NCI-H2081 (cell line): ENCODE measurements around the gene CCDC51.
A peak's percentile ranks its signal among the peaks of the same experiment; 100 is the strongest.
"Not testable (repeated sequence)": the region's sequence is repeated elsewhere in the genome, so short reads cannot be mapped to it uniquely, and the experiment has no call there.

ENCODE experiments used
- DNase-seq, 2 experiments: peaks; one replicate each; lab custom pipeline; 2025; lab: John Stamatoyannopoulos, UW

Gene CCDC51

DNA sequence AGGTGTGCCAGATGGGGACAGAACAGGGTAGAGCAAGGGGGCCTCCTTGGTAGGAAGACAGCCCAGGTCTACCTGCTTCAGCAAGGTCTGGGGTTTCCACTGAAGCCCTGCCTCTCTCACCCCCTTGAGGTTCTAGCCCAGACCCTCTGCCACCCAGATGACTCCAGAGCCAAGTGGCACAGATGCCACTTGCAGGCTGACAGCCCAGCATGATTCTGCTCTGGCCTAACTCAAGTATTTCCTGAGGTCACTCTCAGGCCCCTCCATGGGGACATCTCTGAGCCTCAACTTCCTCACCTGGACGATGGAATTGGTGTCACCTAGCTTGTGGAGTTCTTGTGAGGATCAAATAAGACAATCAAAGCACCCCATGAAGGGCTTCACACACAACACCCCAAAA lies 33.9 kb downstream of the CCDC51 start:
- DNase-seq: no peak

DNA sequence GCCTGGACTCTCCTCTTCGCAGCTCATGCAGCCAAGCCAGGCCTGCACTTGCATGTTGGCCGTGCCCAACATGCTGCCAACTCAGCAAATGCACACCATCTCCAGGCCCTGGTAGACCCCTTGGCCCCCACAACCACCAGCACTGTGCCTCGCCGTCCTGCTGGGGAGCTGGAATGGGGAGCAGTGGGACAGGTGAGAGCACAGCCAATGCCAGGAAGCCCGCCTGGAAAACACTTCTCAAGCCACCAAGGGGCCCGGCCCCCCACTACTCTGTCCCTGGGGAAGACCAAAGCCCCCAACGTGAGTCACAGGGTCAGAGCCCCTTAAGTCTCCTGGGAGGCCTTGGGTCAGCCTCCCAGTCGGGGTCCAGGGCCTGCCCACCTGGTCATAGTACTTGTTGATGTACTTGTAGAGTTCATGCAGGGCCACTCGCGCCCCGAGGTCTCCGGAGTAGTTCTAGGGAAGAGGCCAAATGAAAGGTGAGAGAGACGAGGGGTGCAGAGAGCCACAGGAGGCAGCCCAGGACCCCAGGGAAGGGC lies 34.5 kb downstream of the CCDC51 start:
- DNase-seq: no peak

- DNase-seq: no peak
Measured at GRCh38 chr3:48404440-48405342, 35.2 kb downstream of the CCDC51 start.

- no peak for DNase-seq
Measured at GRCh38 chr3:48403533-48404439, 36.1 kb downstream of the CCDC51 start.

- no peak for DNase-seq
Measured at GRCh38 chr3:48402907-48403306, 37.0 kb downstream of the CCDC51 start.

DNA sequence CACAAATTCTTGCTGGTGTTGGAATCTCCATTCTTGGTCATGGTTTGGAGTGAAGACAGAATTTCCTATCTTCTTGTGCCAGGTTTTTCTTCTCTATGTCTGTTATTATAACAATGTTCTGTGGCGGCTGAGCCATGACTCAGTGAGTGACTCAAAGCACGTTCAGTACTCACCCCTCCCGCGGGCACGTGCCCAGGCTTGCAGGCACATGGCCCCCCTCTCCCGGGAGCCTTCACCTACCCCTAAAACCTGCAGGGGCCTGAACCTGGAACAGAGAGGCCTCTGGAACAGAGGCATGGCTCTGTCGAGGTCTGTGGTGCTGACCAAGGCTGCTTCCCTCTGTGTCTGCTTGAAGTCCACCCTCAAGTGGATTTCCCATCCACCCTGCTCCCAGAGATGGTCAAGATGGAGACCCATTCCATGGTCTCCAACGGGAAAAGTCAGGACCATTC lies 37.6 kb downstream of the CCDC51 start:
- no peak for DNase-seq

GRCh38 chr3:48401434-48401901 lies 38.5 kb downstream of the CCDC51 start:
- not testable (repeated sequence) for DNase-seq

DNA sequence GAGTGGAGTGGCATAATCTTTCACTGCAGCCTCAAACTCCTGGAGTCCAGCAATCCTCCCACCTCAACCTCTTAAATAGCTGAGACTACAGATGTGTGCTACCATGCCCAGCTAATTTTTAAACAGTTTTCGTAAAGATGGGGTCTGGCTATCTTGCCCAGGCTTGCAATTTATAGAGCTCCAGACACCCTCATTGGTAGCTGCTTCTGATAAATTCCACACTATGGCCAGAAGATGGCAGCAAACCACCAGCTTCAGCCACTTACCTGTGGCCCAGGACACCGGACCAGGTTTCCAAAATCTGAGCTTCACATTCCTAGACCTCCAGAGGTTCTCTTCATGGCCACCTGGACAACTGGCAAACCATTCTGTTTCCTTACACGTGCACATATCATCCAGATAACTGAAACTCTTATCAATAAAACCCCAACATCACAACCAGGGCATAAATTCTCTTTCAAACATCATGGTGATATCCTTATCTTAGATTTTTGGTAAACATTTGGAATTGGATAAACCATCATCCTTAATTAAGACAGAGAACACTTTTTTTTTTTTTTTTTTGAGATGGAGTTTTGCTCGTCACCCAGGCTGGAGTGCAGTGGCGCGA lies 39.0 kb downstream of the CCDC51 start:
- peak; percentile 24 to 45 for DNase-seq

GRCh38 chr3:48399387-48400172 lies 40.3 kb downstream of the CCDC51 start:
- DNase-seq: peak in 1 of 2 experiments; percentile 28

GRCh38 chr3:48398701-48399386 lies 41.1 kb downstream of the CCDC51 start:
- DNase-seq: no peak

DNA sequence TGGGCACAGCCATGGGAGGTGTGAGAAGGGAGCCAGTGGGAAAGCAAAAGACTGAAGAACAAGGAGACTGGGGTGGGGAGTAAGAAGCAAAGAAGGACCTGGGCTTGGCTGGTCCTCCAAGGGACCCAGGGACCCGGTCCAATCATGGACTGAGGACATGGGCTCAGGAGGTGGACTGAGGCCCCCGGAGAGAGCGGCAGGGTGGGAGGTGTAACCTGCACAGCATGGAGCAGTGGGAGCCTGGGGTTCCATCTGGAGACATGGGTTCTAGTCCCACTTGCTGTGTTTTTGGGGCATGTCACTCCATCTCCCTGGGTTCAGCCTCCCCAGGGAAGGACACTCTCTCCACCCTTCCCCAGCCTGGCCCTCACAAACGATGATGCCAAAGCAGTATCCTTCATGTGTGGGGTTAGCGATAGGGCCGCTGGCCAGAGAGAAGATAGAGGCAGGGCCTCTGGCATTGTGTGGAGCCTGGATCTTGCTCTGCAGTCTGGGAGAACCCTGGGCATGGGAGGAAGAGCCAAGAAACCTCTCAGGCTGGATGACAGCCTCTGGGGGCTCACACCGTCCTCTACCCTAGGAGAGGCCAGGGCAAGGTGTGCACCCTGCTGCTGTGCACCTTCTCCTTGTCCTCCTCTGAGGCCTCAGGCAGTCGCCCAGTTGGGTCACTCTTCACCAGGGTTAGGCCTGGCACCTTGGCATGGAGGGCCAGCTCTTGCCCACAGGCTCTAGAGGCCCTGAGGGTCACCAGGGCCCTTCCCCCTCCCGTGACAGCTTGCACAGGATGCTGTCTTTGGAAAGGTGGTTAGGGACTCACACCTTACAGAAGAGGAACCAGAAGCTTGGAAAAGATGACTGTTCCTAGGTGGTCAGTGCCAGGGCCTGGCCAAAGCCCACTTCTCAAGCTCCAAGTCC lies 41.9 kb downstream of the CCDC51 start:
- no peak for DNase-seq

GRCh38 chr3:48395714-48396113 lies 44.2 kb downstream of the CCDC51 start:
- no peak for DNase-seq

DNA sequence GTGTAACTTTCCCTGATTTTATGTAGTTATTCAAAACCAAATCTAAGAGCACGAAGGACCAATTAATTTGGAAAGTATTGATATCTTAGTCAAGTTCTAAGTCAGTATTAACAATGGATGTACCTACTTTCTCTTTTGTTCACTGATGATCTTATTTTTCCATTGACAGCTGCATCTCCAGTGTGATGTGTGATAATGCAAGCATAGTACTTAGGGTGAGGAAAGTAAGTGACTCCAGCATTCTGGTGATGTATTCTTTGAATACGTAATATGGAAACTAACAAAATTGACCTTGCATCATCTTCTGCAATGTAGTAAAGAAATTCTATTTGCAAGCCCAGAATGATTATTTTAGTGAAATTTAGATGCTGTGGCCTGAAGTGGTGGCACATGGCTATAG lies 45.5 kb downstream of the CCDC51 start:
- DNase-seq: no peak

GRCh38 chr3:48388966-48389365 lies 51.0 kb downstream of the CCDC51 start:
- no peak for DNase-seq

GRCh38 chr3:48387634-48388033 lies 52.3 kb downstream of the CCDC51 start:
- DNase-seq: no peak
